NCI-H82 treated with DMSO at 0.1 percent for 48 hours (cell line): ENCODE measurements around the gene GPR119.
A peak's percentile ranks its signal among the peaks of the same experiment; 100 is the strongest.
"Not testable (repeated sequence)": the region's sequence is repeated elsewhere in the genome, so short reads cannot be mapped to it uniquely, and the experiment has no call there.

Source experiments
- DNase-seq: peaks from one replicate; lab custom pipeline; 2025; ENCODE audit not compliant: unreplicated experiment; lab: John Stamatoyannopoulos, UW

Gene GPR119

GRCh38 chrX:130339408-130340222, 45.9 kb downstream of the GPR119 start, which contains the start of gene SLC25A14:
Gene SLC25A14, plus strand, starts transcription at chrX:130339919. Its CDS starts 360 bp downstream, at chrX:130340279.
- DNase-seq: peak; percentile 26

- not testable (repeated sequence) for DNase-seq
These were observed 46.6 kb downstream of the GPR119 start for GRCh38 chrX:130338869-130339268.

GRCh38 chrX:130336531-130336930, 48.9 kb downstream of the GPR119 start:
- no peak for DNase-seq
